Uterus (tissue), 2 donors: ENCODE results near the gene FBN1.

Source experiments
- CTCF ChIP-seq, 4 experiments: fragments of 200-600 bp in 2 of 4; fragments of 450-650 bp in 2 of 4; sonication (generic) in 2 of 4; IDR thresholded peaks; one replicate each; pipeline ENCODE4 v1.5.1; 2016 to 2019; ENCODE audit warnings: antibody characterized with exemption in 4 of 4, mild to moderate bottlenecking in 2 of 4, moderate library complexity in 1 of 4
- POLR2A ChIP-seq, 2 donors: fragments of 450-650 bp; IDR thresholded peaks; one replicate each; pipeline ENCODE4 v1.6.1; 2016; ENCODE audit warnings: antibody characterized with exemption in 2 of 2, mild to moderate bottlenecking in 1 of 2, moderate library complexity in 1 of 2

DNA sequence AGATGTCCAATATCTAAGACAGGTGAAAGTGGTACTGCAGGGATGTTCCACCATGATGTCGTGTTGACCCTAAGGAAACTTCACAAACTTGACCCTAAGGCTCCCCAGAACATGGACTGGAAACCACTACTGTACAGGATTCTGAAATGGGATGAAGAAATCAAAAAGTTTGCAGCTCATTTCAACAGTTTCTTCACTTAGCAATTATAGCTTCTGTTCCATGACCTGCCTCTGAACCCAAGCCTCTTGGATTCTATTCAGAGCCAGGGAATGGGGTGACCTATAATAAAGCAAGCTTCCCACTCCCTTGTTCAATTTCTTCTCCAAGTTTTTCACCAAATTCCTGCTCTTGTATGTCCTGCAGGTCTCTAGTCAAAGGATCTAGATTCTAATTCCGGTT is 273.5 kb downstream of the FBN1 start:
- TF ChIP-seq CTCF (IDR thresholded peaks at IDR 0.05): no peak
- TF ChIP-seq POLR2A (IDR thresholded peaks at IDR 0.05): no peak
